BLaER1 (cell line): Measurements from ENCODE around the gene SRRM5.

Experiments used
- H3K27ac ChIP-seq: shearing (Covaris generic); formaldehyde crosslinking; 2 replicates; pipeline ENCODE4 v1.8.1; 2022
- H3K27me3 ChIP-seq: shearing (Covaris generic); formaldehyde crosslinking; 2 replicates; pipeline ENCODE4 v1.8.1; 2022
- H3K36me3 ChIP-seq: shearing (Covaris generic); formaldehyde crosslinking; 2 replicates; pipeline ENCODE4 v1.8.1; 2022
- H3K4me1 ChIP-seq: shearing (Covaris generic); formaldehyde crosslinking; 2 replicates; pipeline ENCODE4 v1.8.1; 2022
- H3K4me2 ChIP-seq: shearing (Covaris generic); formaldehyde crosslinking; 2 replicates; pipeline ENCODE4 v1.8.1; 2022
- H3K4me3 ChIP-seq: shearing (Covaris generic); formaldehyde crosslinking; 2 replicates; pipeline ENCODE4 v1.8.1; 2022
- H3K9ac ChIP-seq: shearing (Covaris generic); formaldehyde crosslinking; 2 replicates; pipeline ENCODE4 v1.8.1; 2022
- H3K9me3 ChIP-seq: shearing (Covaris generic); formaldehyde crosslinking; 2 replicates; pipeline ENCODE4 v1.8.1; 2022
- H4K20me1 ChIP-seq: shearing (Covaris generic); formaldehyde crosslinking; 2 replicates; pipeline ENCODE4 v1.8.1; 2022
- Cebpa-rat ChIP-seq: shearing (Covaris generic); IDR thresholded peaks from 2 replicates; pipeline ENCODE4 v1.8.1; 2022

SRRM5 gene

GRCh38 chr19:43623889-43624670 is 12.2 kb downstream of the SRRM5 start:
- no peaks in the 10 kb centered on the region for H3K9me3 ChIP-seq
- H3K27ac ChIP-seq = no peak overlapping the region
- H3K4me3 ChIP-seq = no peak overlapping the region
- H3K4me1 ChIP-seq = peaks cover 20% of the 10 kb centered on the region
- peaks cover 45% of the 10 kb centered on the region for H3K36me3 ChIP-seq
- no peak overlapping the region for H3K4me2 ChIP-seq
- no peak overlapping the region for H3K9ac ChIP-seq
- TF ChIP-seq Cebpa-rat = no peak
- H4K20me1 ChIP-seq = no peaks in the 10 kb centered on the region
- no peaks in the 10 kb centered on the region for H3K27me3 ChIP-seq

GRCh38 chr19:43624933-43625332 is 13.0 kb downstream of the SRRM5 start:
- Histone ChIP-seq H3K4me2 (no peak overlapping the region), H3K9ac (no peak overlapping the region), H4K20me1 (no peaks in the 10 kb centered on the region), H3K4me3 (no peak overlapping the region), H3K36me3 (peaks cover 45% of the 10 kb centered on the region), H3K27me3 (no peaks in the 10 kb centered on the region), H3K4me1 (peaks cover 20% of the 10 kb centered on the region), H3K9me3 (no peaks in the 10 kb centered on the region), H3K27ac (no peak overlapping the region)
- no peak for TF ChIP-seq Cebpa-rat

- Histone ChIP-seq H3K27me3 (no peaks in the 10 kb centered on the region), H3K9ac (no peak overlapping the region), H3K4me3 (no peak overlapping the region), H3K9me3 (no peaks in the 10 kb centered on the region), H3K27ac (no peak overlapping the region), H3K36me3 (peaks cover 49% of the 10 kb centered on the region), H3K4me1 (0 out of 2 replicates have a peak, but pooled peaks cover 9% of the 10 kb centered on the region), H4K20me1 (no peaks in the 10 kb centered on the region), H3K4me2 (no peak overlapping the region)
- no peak for TF ChIP-seq Cebpa-rat
Measured at GRCh38 chr19:43625918-43626579, 14.2 kb downstream of the SRRM5 start.

GRCh38 chr19:43626838-43627237 is 14.9 kb downstream of the SRRM5 start:
- Histone ChIP-seq H3K4me3 (no peak overlapping the region), H4K20me1 (no peaks in the 10 kb centered on the region), H3K9me3 (no peaks in the 10 kb centered on the region)

GRCh38 chr19:43628646-43629326 is 16.9 kb downstream of the SRRM5 start:
- Histone ChIP-seq H3K36me3 (peaks cover 45% of the 10 kb centered on the region), H3K4me2 (no peak overlapping the region), H3K9me3 (no peaks in the 10 kb centered on the region), H3K4me1 (0 out of 2 replicates have a peak, but pooled peaks cover 9% of the 10 kb centered on the region), H3K27ac (no peak overlapping the region), H4K20me1 (no peaks in the 10 kb centered on the region), H3K4me3 (no peak overlapping the region), H3K9ac (no peak overlapping the region), H3K27me3 (no peaks in the 10 kb centered on the region)
- TF ChIP-seq Cebpa-rat = no peak

More at GRCh38 chr19:43626838-43627237, 14.9 kb downstream of the SRRM5 start:
- no peak overlapping the region for H3K27ac ChIP-seq
- H3K27me3 ChIP-seq = no peaks in the 10 kb centered on the region
- TF ChIP-seq Cebpa-rat = no peak
- H3K4me2 ChIP-seq = no peak overlapping the region
- H3K9ac ChIP-seq = no peak overlapping the region
- peaks cover 54% of the 10 kb centered on the region for H3K36me3 ChIP-seq
- 0 out of 2 replicates have a peak, but pooled peaks cover 9% of the 10 kb centered on the region for H3K4me1 ChIP-seq

- H3K27ac ChIP-seq = no peak overlapping the region
- no peak overlapping the region for H3K4me2 ChIP-seq
- no peaks in the 10 kb centered on the region for H3K27me3 ChIP-seq
- peaks cover 20% of the 10 kb centered on the region for H3K36me3 ChIP-seq
- no peaks in the 10 kb centered on the region for H4K20me1 ChIP-seq
- no peaks in the 10 kb centered on the region for H3K9me3 ChIP-seq
- no peak overlapping the region for H3K9ac ChIP-seq
- H3K4me1 ChIP-seq = peaks cover 34% of the 10 kb centered on the region
- no peak for TF ChIP-seq Cebpa-rat
- no peak overlapping the region for H3K4me3 ChIP-seq
Measured at GRCh38 chr19:43631491-43631890, 19.6 kb downstream of the SRRM5 start.

GRCh38 chr19:43633520-43633919 is 21.6 kb downstream of the SRRM5 start:
- peaks cover 44% of the 10 kb centered on the region for H3K4me1 ChIP-seq
- TF ChIP-seq Cebpa-rat = no peak
- H3K27ac ChIP-seq = no peak overlapping the region
- no peaks in the 10 kb centered on the region for H4K20me1 ChIP-seq
- 0 out of 2 replicates have a peak, but pooled peaks cover 10% of the 10 kb centered on the region for H3K36me3 ChIP-seq
- H3K27me3 ChIP-seq = no peaks in the 10 kb centered on the region
- H3K9me3 ChIP-seq = no peaks in the 10 kb centered on the region
- H3K4me2 ChIP-seq = no peak overlapping the region
- no peak overlapping the region for H3K4me3 ChIP-seq
- no peak overlapping the region for H3K9ac ChIP-seq

- H3K9ac ChIP-seq = no peak overlapping the region
- no peak overlapping the region for H3K4me3 ChIP-seq
- peaks cover 50% of the 10 kb centered on the region for H3K4me1 ChIP-seq
- H3K4me2 ChIP-seq = 0 out of 2 replicates have a peak overlapping the region, but pooled peaks have one; percentile 74
- no peaks in the 10 kb centered on the region for H4K20me1 ChIP-seq
- TF ChIP-seq Cebpa-rat = no peak
- H3K9me3 ChIP-seq = no peaks in the 10 kb centered on the region
- 0 out of 2 replicates have a peak, but pooled peaks cover 10% of the 10 kb centered on the region for H3K36me3 ChIP-seq
- H3K27me3 ChIP-seq = no peaks in the 10 kb centered on the region
- no peak overlapping the region for H3K27ac ChIP-seq
Measured at GRCh38 chr19:43634068-43634467, 22.2 kb downstream of the SRRM5 start.

- peak overlapping the region; percentile 79; the same call in 1 of the 2 replicates for H3K27ac ChIP-seq
- peak overlapping the region; percentile 70 for H3K9ac ChIP-seq
- H3K4me3 ChIP-seq = peak overlapping the region; percentile 38; the same call in 1 of the 2 replicates
- no peak for TF ChIP-seq Cebpa-rat
- H3K9me3 ChIP-seq = no peaks in the 10 kb centered on the region
- H3K36me3 ChIP-seq = 0 out of 2 replicates have a peak, but pooled peaks cover 10% of the 10 kb centered on the region
- H4K20me1 ChIP-seq = no peaks in the 10 kb centered on the region
- H3K4me2 ChIP-seq = peak overlapping the region; percentile 74
- H3K27me3 ChIP-seq = no peaks in the 10 kb centered on the region
- H3K4me1 ChIP-seq = peaks cover 52% of the 10 kb centered on the region
Measured at GRCh38 chr19:43634506-43634871, 22.6 kb downstream of the SRRM5 start.
